NCI-H748 (cell line): ENCODE measurements around the gene NMD3.
"Not testable (repeated sequence)": the region's sequence is repeated elsewhere in the genome, so short reads cannot be mapped to it uniquely, and the experiment has no call there.

Source experiments
- DNase-seq: peaks from one replicate; lab custom pipeline; 2025; ENCODE audit not compliant: unreplicated experiment; lab: John Stamatoyannopoulos, UW

Gene NMD3

GRCh38 chr3:161274691-161275298 lies 53.7 kb downstream of the NMD3 start:
- peak; percentile 84 for DNase-seq

GRCh38 chr3:161275919-161276318 lies 54.8 kb downstream of the NMD3 start:
- peak; percentile 96 for DNase-seq

- DNase-seq, result not testable (repeated sequence)
Observed at GRCh38 chr3:161282387-161282786, 61.3 kb downstream of the NMD3 start.

GRCh38 chr3:161284989-161285388 lies 63.9 kb downstream of the NMD3 start:
- DNase-seq, result no peak

- no peak for DNase-seq
Observed at GRCh38 chr3:161289174-161289573, 68.1 kb downstream of the NMD3 start.

- no peak for DNase-seq
Observed at GRCh38 chr3:161291191-161291901, 70.2 kb downstream of the NMD3 start.

- DNase-seq, result no peak
Observed at GRCh38 chr3:161293381-161293780, 72.3 kb downstream of the NMD3 start.

- no peak for DNase-seq
Observed at GRCh38 chr3:161295325-161295724, 74.2 kb downstream of the NMD3 start.

- no peak for DNase-seq
Observed at GRCh38 chr3:161296814-161297213, 75.7 kb downstream of the NMD3 start.
